Astrocyte (in vitro differentiated cells and primary cell): Measurements from ENCODE around the gene DGUOK. TPM values are rescaled to one million over a fixed set of nuclear protein-coding genes. Genes with fewer than 3 reads are reported as not detected.

ENCODE experiments used
- DNase-seq: peaks from one replicate; pipeline ENCODE4 v3.0.0-alpha.2; 2010; ENCODE audit warnings: low read depth
- FAIRE-seq: peaks from 2 replicates; lab custom pipeline; 2011; peaks lifted over from hg19 to GRCh38; lab: Jason Lieb, UNC
- H2AFZ ChIP-seq: 2 replicates; pipeline ENCODE4 v1.6.0; 2012; ENCODE audit warnings: low read depth, low read length, inconsistent platforms
- H3K27ac ChIP-seq: 2 replicates; pipeline ENCODE4 v1.5.1; 2011; ENCODE audit warnings: low read depth, low read length, inconsistent platforms
- H3K27me3 ChIP-seq: 2 replicates; pipeline ENCODE4 v1.6.0; 2011; ENCODE audit warnings: low read length, inconsistent platforms; ENCODE audit not compliant: insufficient read depth
- H3K36me3 ChIP-seq: 2 replicates; pipeline ENCODE4 v1.5.1; 2011; ENCODE audit warnings: low read length, inconsistent platforms; ENCODE audit not compliant: insufficient read depth
- H3K4me1 ChIP-seq: 2 replicates; pipeline ENCODE4 v1.5.1; 2011; ENCODE audit warnings: low read length, inconsistent platforms; ENCODE audit not compliant: insufficient read depth
- H3K4me2 ChIP-seq: 2 replicates; pipeline ENCODE4 v1.6.0; 2012; ENCODE audit warnings: low read length, inconsistent platforms
- H3K4me3 ChIP-seq: 2 replicates; pipeline ENCODE4 v1.5.1; 2011; ENCODE audit warnings: low read depth, mild to moderate bottlenecking, low read length, inconsistent platforms; ENCODE audit not compliant: insufficient read depth
- H3K79me2 ChIP-seq: 2 replicates; pipeline ENCODE4 v1.6.0; 2012; ENCODE audit warnings: mild to moderate bottlenecking, low read length, inconsistent platforms; ENCODE audit not compliant: insufficient read depth
- H3K9ac ChIP-seq: 2 replicates; pipeline ENCODE4 v1.6.0; 2012; ENCODE audit warnings: mild to moderate bottlenecking, low read length, inconsistent platforms
- H3K9me3 ChIP-seq: 2 replicates; pipeline ENCODE4 v1.5.1; 2012; ENCODE audit warnings: low read depth, mild to moderate bottlenecking, low read length, inconsistent platforms; ENCODE audit not compliant: insufficient read depth
- H4K20me1 ChIP-seq: 2 replicates; pipeline ENCODE4 v1.6.0; 2012; ENCODE audit warnings: low read length, inconsistent platforms; ENCODE audit not compliant: insufficient read depth
- H3K27ac Mint-ChIP-seq: one replicate; pipeline ENCODE4 v1.8.0; 2021; ENCODE audit warnings: mild to moderate bottlenecking, mixed read lengths; ENCODE audit not compliant: unreplicated experiment
- H3K27me3 Mint-ChIP-seq: one replicate; pipeline ENCODE4 v1.8.0; 2021; ENCODE audit warnings: low read depth, mixed read lengths; ENCODE audit not compliant: unreplicated experiment
- H3K36me3 Mint-ChIP-seq: one replicate; pipeline ENCODE4 v1.8.0; 2021; ENCODE audit warnings: low read depth, mixed read lengths; ENCODE audit not compliant: unreplicated experiment
- H3K4me1 Mint-ChIP-seq: one replicate; pipeline ENCODE4 v1.8.0; 2021; ENCODE audit warnings: low read depth, mixed read lengths; ENCODE audit not compliant: unreplicated experiment
- H3K4me3 Mint-ChIP-seq: one replicate; pipeline ENCODE4 v1.8.0; 2021; ENCODE audit warnings: mild to moderate bottlenecking, moderate library complexity, mixed read lengths; ENCODE audit not compliant: unreplicated experiment
- H3K9me3 Mint-ChIP-seq: one replicate; pipeline ENCODE4 v1.8.0; 2021; ENCODE audit warnings: mild to moderate bottlenecking, mixed read lengths; ENCODE audit not compliant: unreplicated experiment
- CTCF ChIP-seq: IDR thresholded peaks from 2 replicates; pipeline ENCODE4 v1.5.1; 2011; ENCODE audit warnings: low read depth, mild to moderate bottlenecking, inconsistent platforms, low read length, moderate library complexity; ENCODE audit not compliant: insufficient read depth
- EZH2 ChIP-seq: IDR thresholded peaks from 2 replicates; pipeline ENCODE4 v1.6.1; 2012; ENCODE audit warnings: mild to moderate bottlenecking, low read length, inconsistent platforms; ENCODE audit not compliant: insufficient read depth
- total RNA-seq: library from RNA; stranded (reverse); gene quantifications from 2 replicates; pipeline ENCODE4 v1.2.1, GENCODE V29; 2021

The DGUOK gene
- total RNA-seq, 1 donor from 2014 or later = 84.8 TPM

DNA sequence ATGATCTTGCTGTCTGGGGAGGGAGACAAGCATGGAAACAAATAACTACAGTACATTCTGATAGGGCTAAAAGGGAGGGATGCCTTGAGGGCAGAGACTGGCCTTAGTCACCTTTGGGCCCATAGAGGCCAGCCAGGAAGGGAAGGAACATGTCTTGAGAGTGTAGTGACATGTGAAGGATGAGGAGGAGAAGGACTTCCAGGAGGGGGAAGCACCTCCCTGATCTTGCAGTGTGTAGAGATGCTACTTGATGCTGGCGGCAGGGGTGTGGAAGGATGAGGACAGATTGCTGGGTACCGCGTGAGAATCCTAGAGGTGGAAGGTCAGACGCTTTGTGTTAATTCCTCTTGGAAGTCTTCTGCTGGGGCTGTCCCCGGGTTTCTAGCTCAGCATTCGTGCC, 71.1 kb downstream of the DGUOK start:
- H3K36me3 Mint-ChIP-seq = peaks cover 5% of the 10 kb centered on the region
- no peaks in the 10 kb centered on the region for H3K9me3 ChIP-seq
- FAIRE-seq (no peak), DNase-seq (no peak)
- H3K79me2 ChIP-seq = peaks cover 66% of the 10 kb centered on the region
- no peak overlapping the region for H3K27ac ChIP-seq
- no peaks in the 10 kb centered on the region for H3K27me3 ChIP-seq
- H3K36me3 ChIP-seq = no peaks in the 10 kb centered on the region
- peaks cover 88% of the 10 kb centered on the region for H4K20me1 ChIP-seq
- TF ChIP-seq EZH2 (no peak), CTCF (no peak)
- H3K4me1 ChIP-seq = peaks cover 30% of the 10 kb centered on the region
- H3K9ac ChIP-seq = no peak overlapping the region
- H3K4me3 ChIP-seq = no peak overlapping the region
- no peaks in the 10 kb centered on the region for H3K27me3 Mint-ChIP-seq
- no peak overlapping the region for H3K4me2 ChIP-seq
- H3K4me1 Mint-ChIP-seq = peaks cover 41% of the 10 kb centered on the region
- no peak overlapping the region for H3K4me3 Mint-ChIP-seq
- H3K27ac Mint-ChIP-seq = no peak overlapping the region
- no peak overlapping the region for H2AFZ ChIP-seq
- H3K9me3 Mint-ChIP-seq = no peaks in the 10 kb centered on the region

DNA sequence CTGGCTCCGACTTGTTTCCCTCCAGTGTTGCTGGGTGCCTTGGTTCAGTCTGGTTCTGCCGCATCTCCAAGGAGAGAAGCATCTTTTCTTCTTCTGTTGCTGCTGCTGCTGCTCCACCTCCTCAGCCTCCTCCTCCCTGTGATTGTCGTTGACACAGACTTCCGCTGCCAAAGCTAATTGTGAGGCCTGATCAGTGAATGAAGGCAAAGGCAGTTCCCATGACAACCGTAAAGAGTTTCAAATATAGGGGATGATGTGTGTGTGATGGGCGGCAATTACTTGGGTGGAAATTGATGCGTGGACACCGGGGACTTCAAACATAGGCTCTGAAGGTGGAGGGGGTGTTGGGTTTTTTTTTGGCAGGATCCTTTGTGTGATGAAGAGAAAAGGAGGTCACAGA, 71.8 kb downstream of the DGUOK start:
- Mint-ChIP-seq H3K4me3 (no peak overlapping the region), H3K36me3 (peaks cover 2% of the 10 kb centered on the region), H3K4me1 (peaks cover 37% of the 10 kb centered on the region), H3K27ac (no peak overlapping the region), H3K27me3 (no peaks in the 10 kb centered on the region), H3K9me3 (no peaks in the 10 kb centered on the region)
- Histone ChIP-seq H3K4me3 (no peak overlapping the region), H3K9ac (no peak overlapping the region), H3K79me2 (peaks cover 63% of the 10 kb centered on the region), H3K27ac (no peak overlapping the region), H2AFZ (no peak overlapping the region), H3K9me3 (no peaks in the 10 kb centered on the region), H3K36me3 (no peaks in the 10 kb centered on the region), H3K4me1 (peaks cover 35% of the 10 kb centered on the region), H3K27me3 (no peaks in the 10 kb centered on the region), H4K20me1 (peaks cover 86% of the 10 kb centered on the region), H3K4me2 (no peak overlapping the region)
- TF ChIP-seq EZH2 (no peak), CTCF (no peak)
- no peak for DNase-seq
- FAIRE-seq = no peak

GRCh38 chr2:73998933-73999332, 72.3 kb downstream of the DGUOK start:
- no peaks in the 10 kb centered on the region for H3K9me3 Mint-ChIP-seq
- Histone ChIP-seq H4K20me1 (peaks cover 85% of the 10 kb centered on the region), H2AFZ (no peak overlapping the region), H3K27ac (no peak overlapping the region), H3K9ac (no peak overlapping the region), H3K79me2 (peaks cover 65% of the 10 kb centered on the region), H3K36me3 (no peaks in the 10 kb centered on the region), H3K4me1 (peaks cover 36% of the 10 kb centered on the region), H3K9me3 (no peaks in the 10 kb centered on the region), H3K27me3 (no peaks in the 10 kb centered on the region), H3K4me3 (no peak overlapping the region), H3K4me2 (no peak overlapping the region)
- no peak for FAIRE-seq
- no peak for TF ChIP-seq EZH2
- TF ChIP-seq CTCF = no peak
- no peak overlapping the region for H3K4me3 Mint-ChIP-seq
- H3K36me3 Mint-ChIP-seq = peaks cover 2% of the 10 kb centered on the region
- H3K4me1 Mint-ChIP-seq = peaks cover 35% of the 10 kb centered on the region
- no peak for DNase-seq
- no peak overlapping the region for H3K27ac Mint-ChIP-seq
- H3K27me3 Mint-ChIP-seq = no peaks in the 10 kb centered on the region
